Measurements from ENCODE around the gene CNGA2. TPM values are rescaled to one million over a fixed set of nuclear protein-coding genes. Genes with fewer than 3 reads are reported as not detected.
"Not testable (repeated sequence)": the region's sequence is repeated elsewhere in the genome, so short reads cannot be mapped to it uniquely, and the experiment has no call there.

CNGA2 gene
- not detected for total RNA-seq

- DNase-seq, result no peak
- CTCF ChIA-PET, result no interaction called here
- Mint-ChIP-seq H3K4me1 (no peaks in the 10 kb centered on the region), H3K27me3 (peaks cover 3% of the 10 kb centered on the region), H3K9me3 (no peaks in the 10 kb centered on the region), H3K4me3 (no peak within 1 kb of the TSS), H3K27ac (no peak within 1 kb of the TSS), H3K36me3 (ENCODE audit: low read depth) (no peaks in the 10 kb centered on the region)
- POLR2A ChIA-PET, result no interaction called here
These were observed at the start of gene CNGA2 for GRCh38 chrX:151734446-151734845. CNGA2 (plus strand) TSS chrX:151734746; CDS start chrX:151738484, 3,738 bp downstream.

DNA sequence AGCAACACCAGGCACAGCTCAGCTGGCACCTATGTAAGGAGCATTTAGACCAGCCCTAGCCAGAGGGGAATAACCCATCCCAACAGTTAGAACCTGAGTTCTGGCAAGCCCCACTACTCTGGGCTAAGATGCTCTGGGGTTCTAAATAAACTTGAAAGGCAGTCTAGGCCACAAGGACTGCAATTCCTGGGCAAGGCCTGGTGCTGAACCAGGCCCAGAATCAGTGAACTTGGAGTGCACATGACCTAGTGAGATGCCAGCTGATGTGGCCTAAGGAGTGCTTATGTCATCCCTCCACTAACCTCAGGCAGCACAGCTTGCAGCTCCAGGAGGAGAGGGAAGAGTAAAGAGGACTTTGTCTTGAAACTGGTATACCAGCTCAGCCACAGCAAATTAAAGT is 46.9 kb upstream of the CNGA2 start:
- DNase-seq, result no peak
- Mint-ChIP-seq H3K27me3 (peaks cover 5% of the 10 kb centered on the region), H3K4me1 (peaks cover 6% of the 10 kb centered on the region), H3K36me3 (ENCODE audit: low read depth) (no peaks in the 10 kb centered on the region), H3K9me3 (no peaks in the 10 kb centered on the region), H3K27ac (no peak overlapping the region), H3K4me3 (no peak overlapping the region)
- POLR2A ChIA-PET, result no interaction called here
- CTCF ChIA-PET, result no interaction called here

GRCh38 chrX:151688695-151689094 is 45.9 kb upstream of the CNGA2 start:
- H3K4me3 Mint-ChIP-seq, result no peak overlapping the region
- ChIA-PET CTCF (no interaction called here), POLR2A (no interaction called here)
- H3K9me3 Mint-ChIP-seq, result no peaks in the 10 kb centered on the region
- H3K4me1 Mint-ChIP-seq, result no peaks in the 10 kb centered on the region
- DNase-seq, result no peak
- no peaks in the 10 kb centered on the region for H3K36me3 Mint-ChIP-seq (ENCODE audit: low read depth)
- no peak overlapping the region for H3K27ac Mint-ChIP-seq
- H3K27me3 Mint-ChIP-seq, result peaks cover 5% of the 10 kb centered on the region

GRCh38 chrX:151692825-151693224 is 41.7 kb upstream of the CNGA2 start:
- H3K27ac Mint-ChIP-seq, result no peak overlapping the region
- POLR2A ChIA-PET, result no interaction called here
- CTCF ChIA-PET, result no interaction called here

DNA sequence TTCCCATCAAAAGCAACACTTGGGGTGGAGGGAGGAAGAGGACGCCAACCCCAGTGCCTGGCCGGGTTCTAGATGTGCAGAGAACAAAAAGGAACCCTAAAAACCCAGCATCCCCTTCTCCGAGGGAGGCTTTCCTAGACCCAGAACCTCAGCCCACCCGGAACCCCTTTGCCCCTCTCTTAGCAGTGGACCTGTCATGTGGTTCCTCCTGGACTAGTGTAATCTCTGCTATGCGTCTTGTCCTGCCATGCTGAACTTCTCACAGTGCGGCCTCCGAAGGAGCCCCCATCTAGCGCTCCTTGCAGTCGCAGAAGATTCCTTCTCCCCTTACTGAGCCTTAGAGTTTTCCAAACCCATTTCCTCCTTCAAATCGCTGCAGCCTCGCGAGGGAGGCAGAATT is 40.4 kb upstream of the CNGA2 start:
- Mint-ChIP-seq H3K9me3 (no peaks in the 10 kb centered on the region), H3K27me3 (peaks cover 10% of the 10 kb centered on the region), H3K4me3 (no peak overlapping the region), H3K4me1 (no peaks in the 10 kb centered on the region), H3K27ac (no peak overlapping the region), H3K36me3 (ENCODE audit: low read depth) (no peaks in the 10 kb centered on the region)
- ChIA-PET POLR2A (no interaction called here), CTCF (no interaction called here)
- no peak for DNase-seq

More at GRCh38 chrX:151692825-151693224, 41.7 kb upstream of the CNGA2 start:
- peaks cover 10% of the 10 kb centered on the region for H3K27me3 Mint-ChIP-seq
- H3K9me3 Mint-ChIP-seq, result no peaks in the 10 kb centered on the region
- no peaks in the 10 kb centered on the region for H3K36me3 Mint-ChIP-seq (ENCODE audit: low read depth)
- H3K4me3 Mint-ChIP-seq, result no peak overlapping the region
- DNase-seq, result no peak
- H3K4me1 Mint-ChIP-seq, result no peaks in the 10 kb centered on the region

GRCh38 chrX:151694661-151695582 is 39.6 kb upstream of the CNGA2 start, which contains the start of gene PRRG3:
PRRG3 (plus strand) TSS chrX:151695458; CDS start chrX:151698815, 3,357 bp downstream.
- Mint-ChIP-seq H3K9me3 (no peaks in the 10 kb centered on the region), H3K4me1 (no peaks in the 10 kb centered on the region), H3K27ac (no peak within 1 kb of the TSS), H3K36me3 (ENCODE audit: low read depth) (no peaks in the 10 kb centered on the region), H3K4me3 (no peak within 1 kb of the TSS), H3K27me3 (peaks cover 10% of the 10 kb centered on the region)
- CTCF ChIA-PET, result no interaction called here
- POLR2A ChIA-PET, result no interaction called here
- DNase-seq, result no peak

- Mint-ChIP-seq H3K27me3 (peaks cover 10% of the 10 kb centered on the region), H3K9me3 (no peaks in the 10 kb centered on the region), H3K4me1 (no peaks in the 10 kb centered on the region), H3K4me3 (no peak overlapping the region), H3K27ac (no peak overlapping the region), H3K36me3 (ENCODE audit: low read depth) (no peaks in the 10 kb centered on the region)
- POLR2A ChIA-PET, result no interaction called here
- DNase-seq, result no peak
- CTCF ChIA-PET, result no interaction called here
These were observed 38.8 kb upstream of the CNGA2 start for GRCh38 chrX:151695583-151696340.

DNA sequence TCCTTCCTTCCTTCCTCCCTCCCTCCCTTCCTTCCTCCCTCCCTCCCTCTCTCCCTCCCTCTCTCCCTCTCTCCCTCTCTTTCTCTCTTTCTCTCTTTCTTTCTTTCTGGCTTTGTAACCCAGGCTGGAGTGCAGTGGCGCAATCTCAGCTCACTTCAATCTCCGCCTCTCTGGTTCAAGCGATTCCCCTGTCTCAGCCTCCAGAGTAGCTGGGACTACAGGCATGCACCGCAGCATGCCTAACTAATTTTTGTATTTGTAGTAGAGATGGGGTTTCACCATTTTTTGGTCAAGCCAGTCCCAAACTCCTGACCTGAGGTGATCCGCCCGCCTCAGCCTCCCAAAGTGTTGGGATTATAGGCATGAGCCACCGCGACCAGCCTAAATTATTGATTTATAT is 37.5 kb upstream of the CNGA2 start:
- H3K4me1 Mint-ChIP-seq; CTCF ChIA-PET; H3K27ac Mint-ChIP-seq; POLR2A ChIA-PET; H3K4me3 Mint-ChIP-seq; H3K9me3 Mint-ChIP-seq; H3K27me3 Mint-ChIP-seq; DNase-seq; H3K36me3 Mint-ChIP-seq (ENCODE audit: low read depth): not testable (repeated sequence)

DNA sequence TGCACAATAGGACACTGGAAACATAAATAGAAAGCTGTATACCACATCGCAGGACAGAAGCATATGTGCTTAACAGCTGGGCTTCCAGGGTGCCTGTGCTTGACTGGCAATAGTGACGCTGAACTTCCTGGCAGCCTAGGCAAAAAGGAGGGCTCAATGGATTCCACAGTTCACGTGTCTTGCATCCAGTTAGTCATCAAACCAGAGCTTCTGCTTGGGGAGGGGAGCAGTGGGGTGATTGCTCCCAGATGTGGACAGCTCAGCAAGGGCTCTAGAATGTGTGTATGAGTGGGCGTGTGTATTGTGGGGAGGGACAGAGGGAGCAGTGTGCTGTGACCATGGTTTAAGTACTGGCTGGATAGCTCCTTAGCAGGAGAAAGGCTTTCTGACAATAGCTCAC is 37.0 kb upstream of the CNGA2 start:
- no peaks in the 10 kb centered on the region for H3K36me3 Mint-ChIP-seq (ENCODE audit: low read depth)
- no peaks in the 10 kb centered on the region for H3K4me1 Mint-ChIP-seq
- no peak overlapping the region for H3K27ac Mint-ChIP-seq
- no peaks in the 10 kb centered on the region for H3K9me3 Mint-ChIP-seq
- peaks cover 10% of the 10 kb centered on the region for H3K27me3 Mint-ChIP-seq
- ChIA-PET POLR2A (no interaction called here), CTCF (no interaction called here)
- no peak overlapping the region for H3K4me3 Mint-ChIP-seq
- no peak for DNase-seq

DNA sequence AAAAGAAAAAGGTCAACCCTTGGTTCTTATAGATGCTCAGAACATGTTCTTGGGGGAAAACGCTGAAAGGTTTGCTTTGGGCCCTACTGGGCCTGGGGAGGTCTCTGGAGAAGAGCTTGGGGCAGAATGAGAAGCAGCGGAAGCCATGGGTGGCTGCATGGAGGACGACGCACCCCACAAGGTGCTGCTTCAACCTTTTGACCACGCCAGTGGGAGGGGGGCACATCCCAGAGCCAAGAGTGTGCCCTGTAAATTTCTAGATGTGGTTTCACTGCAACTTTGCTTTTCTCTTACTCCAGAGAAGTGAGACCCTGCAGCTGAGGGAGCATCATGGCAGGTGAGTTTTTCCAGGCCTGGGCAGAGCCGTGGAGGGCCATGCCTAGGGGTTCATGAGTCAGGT is 36.1 kb upstream of the CNGA2 start:
- ChIA-PET CTCF (no interaction called here), POLR2A (no interaction called here)
- Mint-ChIP-seq H3K27me3 (peaks cover 7% of the 10 kb centered on the region), H3K36me3 (ENCODE audit: low read depth) (no peaks in the 10 kb centered on the region), H3K27ac (no peak overlapping the region), H3K9me3 (no peaks in the 10 kb centered on the region), H3K4me3 (no peak overlapping the region), H3K4me1 (no peaks in the 10 kb centered on the region)
- no peak for DNase-seq

DNA sequence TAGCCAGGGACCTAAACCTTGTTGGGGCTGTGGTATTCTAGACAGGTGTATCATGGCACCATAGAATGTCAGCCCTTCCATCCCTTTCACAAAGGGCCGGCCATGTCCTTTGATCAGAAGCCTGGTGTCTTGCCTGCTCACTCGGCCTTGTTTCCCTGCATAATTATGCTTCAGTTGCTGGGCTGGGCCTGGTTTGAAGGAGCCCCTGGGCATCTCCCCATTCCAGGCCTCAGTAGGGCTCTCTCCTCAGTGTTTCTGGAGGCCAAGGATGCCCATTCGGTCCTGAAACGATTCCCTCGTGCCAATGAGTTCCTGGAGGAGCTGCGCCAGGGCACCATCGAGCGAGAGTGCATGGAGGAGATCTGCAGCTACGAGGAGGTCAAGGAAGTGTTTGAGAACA is 34.8 kb upstream of the CNGA2 start:
- no peaks in the 10 kb centered on the region for H3K4me1 Mint-ChIP-seq
- H3K4me3 Mint-ChIP-seq, result no peak overlapping the region
- H3K9me3 Mint-ChIP-seq, result no peaks in the 10 kb centered on the region
- peaks cover 4% of the 10 kb centered on the region for H3K27me3 Mint-ChIP-seq
- no peak for DNase-seq
- H3K27ac Mint-ChIP-seq, result no peak overlapping the region
- ChIA-PET POLR2A (no interaction called here), CTCF (no interaction called here)
- H3K36me3 Mint-ChIP-seq (ENCODE audit: low read depth), result no peaks in the 10 kb centered on the region

DNA sequence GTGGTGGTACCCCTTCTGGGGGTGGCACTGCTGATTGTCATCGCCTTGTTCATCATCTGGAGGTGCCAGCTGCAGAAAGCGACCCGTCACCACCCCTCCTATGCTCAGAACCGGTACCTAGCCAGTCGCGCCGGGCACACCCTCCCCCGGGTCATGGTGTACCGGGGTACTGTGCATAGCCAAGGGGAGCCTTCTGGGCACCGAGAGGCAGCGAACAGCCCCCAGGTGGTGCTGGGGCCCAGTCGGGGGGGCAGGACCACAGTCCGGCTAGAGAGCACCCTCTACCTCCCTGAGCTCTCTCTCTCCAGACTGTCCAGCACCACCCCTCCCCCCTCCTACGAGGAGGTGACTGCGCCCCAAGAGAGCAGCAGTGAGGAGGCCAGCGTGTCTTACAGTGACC is 34.0 kb upstream of the CNGA2 start:
- POLR2A ChIA-PET, result no interaction called here
- no peak for DNase-seq
- Mint-ChIP-seq H3K36me3 (ENCODE audit: low read depth) (no peaks in the 10 kb centered on the region), H3K4me1 (no peaks in the 10 kb centered on the region), H3K9me3 (no peaks in the 10 kb centered on the region), H3K27me3 (peaks cover 3% of the 10 kb centered on the region), H3K4me3 (no peak overlapping the region), H3K27ac (no peak overlapping the region)
- CTCF ChIA-PET, result no interaction called here

DNA sequence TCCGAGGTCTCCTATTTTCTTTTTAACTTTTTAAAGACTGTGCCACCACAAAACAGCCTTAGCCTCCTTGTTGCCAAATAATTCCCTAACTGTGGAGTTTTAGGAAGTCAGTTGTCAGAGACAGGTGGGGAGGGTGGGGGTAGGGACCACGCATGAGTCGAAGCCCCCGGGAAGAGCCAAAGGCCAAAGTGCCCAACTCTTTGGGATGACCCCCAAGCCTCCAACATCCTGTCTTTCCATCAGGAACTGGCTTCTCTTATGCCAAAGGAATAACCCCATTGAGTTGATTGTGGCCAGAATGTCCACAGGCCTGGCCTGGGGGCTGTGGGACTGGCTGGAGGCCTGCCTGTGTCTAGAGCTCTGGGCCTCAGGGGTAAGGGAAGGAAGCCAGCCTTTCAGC is 33.5 kb upstream of the CNGA2 start:
- H3K4me3 Mint-ChIP-seq, result no peak overlapping the region
- no peaks in the 10 kb centered on the region for H3K9me3 Mint-ChIP-seq
- no peak overlapping the region for H3K27ac Mint-ChIP-seq
- H3K27me3 Mint-ChIP-seq, result no peaks in the 10 kb centered on the region
- ChIA-PET POLR2A (no interaction called here), CTCF (no interaction called here)
- H3K36me3 Mint-ChIP-seq (ENCODE audit: low read depth), result no peaks in the 10 kb centered on the region
- H3K4me1 Mint-ChIP-seq, result no peaks in the 10 kb centered on the region
- DNase-seq, result no peak

DNA sequence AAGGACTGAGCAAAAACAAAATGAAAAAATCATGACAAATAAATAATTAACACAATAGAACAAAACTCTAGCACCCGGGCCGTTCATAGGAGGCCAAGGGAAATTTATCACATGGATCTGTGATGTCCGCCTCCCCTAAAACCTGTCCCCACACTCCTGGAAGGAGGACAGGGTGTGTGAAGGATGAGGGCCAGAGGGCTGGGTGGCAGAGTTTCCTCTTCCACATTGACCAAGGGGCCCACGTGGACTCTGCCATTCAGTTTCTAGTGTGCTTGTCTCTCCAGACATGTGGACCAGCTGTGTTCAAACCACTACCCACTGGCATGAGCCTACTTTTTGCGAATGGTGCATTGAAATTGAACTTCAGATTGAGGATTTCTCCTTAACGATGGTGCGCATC is 33.0 kb upstream of the CNGA2 start:
- Mint-ChIP-seq H3K4me3 (no peak overlapping the region), H3K27me3 (no peaks in the 10 kb centered on the region), H3K27ac (no peak overlapping the region), H3K36me3 (ENCODE audit: low read depth) (no peaks in the 10 kb centered on the region), H3K9me3 (no peaks in the 10 kb centered on the region), H3K4me1 (no peaks in the 10 kb centered on the region)
- POLR2A ChIA-PET, result no interaction called here
- CTCF ChIA-PET, result no interaction called here
- DNase-seq, result no peak
